Spinal cord (tissue), 10 donors: ENCODE measurements around the gene SRP68. TPM values are rescaled to one million over a fixed set of nuclear protein-coding genes. Genes with fewer than 3 reads are reported as not detected.
A peak's percentile ranks its signal among the peaks of the same experiment; 100 is the strongest.

Experiments
- DNase-seq, 6 donors: peaks; one replicate each; pipeline versions ENCODE4 v3.0.0 to v3.0.0-alpha.2; 2013 to 2015; ENCODE audit warnings: low spot score in 6 of 6, low read depth in 4 of 6
- H3K27ac ChIP-seq: one replicate; pipeline ENCODE4 v1.5.1; 2013; ENCODE audit warnings: low read depth, low read length, control low read depth
- H3K27me3 ChIP-seq: one replicate; pipeline ENCODE4 v1.6.1; 2013; ENCODE audit warnings: low read length; ENCODE audit not compliant: control insufficient read depth, insufficient read depth
- H3K36me3 ChIP-seq: one replicate; pipeline ENCODE4 v1.6.1; 2013; ENCODE audit warnings: low read length; ENCODE audit not compliant: control insufficient read depth, insufficient read depth
- H3K4me1 ChIP-seq: one replicate; pipeline ENCODE4 v1.6.1; 2013; ENCODE audit warnings: low read length; ENCODE audit not compliant: control insufficient read depth, insufficient read depth
- H3K4me3 ChIP-seq: one replicate; pipeline ENCODE4 v1.5.1; 2013; ENCODE audit warnings: low read depth, low read length, control low read depth
- H3K9me3 ChIP-seq: one replicate; pipeline ENCODE4 v1.6.1; 2013; ENCODE audit warnings: low read length; ENCODE audit not compliant: control insufficient read depth, insufficient read depth
- WGBS: methylation state at CpG from one replicate; pipeline ENCODE4 v1.1.5; 2013; ENCODE audit warnings: missing lambda C conversion rate; ENCODE audit not compliant: insufficient coverage; 5-methylcytosine and 5-hydroxymethylcytosine counted together
- polyA plus RNA-seq, 2 donors: library from polyadenylated mRNA; unstranded; fragments of 120-200 nt; gene quantifications; one replicate each; pipeline ENCODE4 v1.2.1, GENCODE V29; 2013; ENCODE audit not compliant: insufficient read length in 2 of 2
- total RNA-seq, 2 donors: library from RNA; depleted of rRNA in 1 of 2; stranded (reverse); fragments of 120-200 nt in 1 of 2; fragments of >200 nt in 1 of 2; gene quantifications; one replicate each; pipeline versions ENCODE4 v1.2.3 to v1.2.4, GENCODE V29; 2013 to 2014
- donor health status: healthy.

SRP68 gene
- total and polyA plus RNA-seq, 4 donors = 31.4 to 63.7 (median 51.1) TPM

GRCh38 chr17:76022973-76023899 is 49.1 kb downstream of the SRP68 start:
- no peak for DNase-seq
- Histone ChIP-seq H3K27ac (no peak overlapping the region), H3K27me3 (no peaks in the 10 kb centered on the region), H3K36me3 (no peaks in the 10 kb centered on the region), H3K9me3 (no peaks in the 10 kb centered on the region), H3K4me1 (no peaks in the 10 kb centered on the region), H3K4me3 (no peak overlapping the region)
- 88% methylated on average over 26 of the region's 28 CpGs for WGBS

DNA sequence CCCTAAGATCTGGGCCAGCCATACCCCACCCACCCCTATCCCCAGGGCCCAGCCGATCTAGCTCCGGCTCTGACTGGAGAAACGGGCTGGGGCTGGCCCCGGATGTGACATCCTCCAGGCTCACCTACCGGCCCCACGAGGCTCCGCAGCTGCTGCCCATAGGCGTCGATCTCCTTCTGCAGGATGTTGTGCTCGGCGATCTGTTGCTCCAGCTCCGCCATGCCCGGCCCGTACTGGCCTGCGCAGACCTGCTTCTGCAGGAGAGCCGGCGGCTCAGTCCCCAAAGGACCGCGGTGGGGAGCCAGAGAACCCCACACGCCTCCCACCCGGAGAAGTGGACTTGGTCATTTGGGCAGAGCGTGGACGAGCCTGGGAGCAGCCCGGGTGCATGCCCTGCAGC is 50.0 kb downstream of the SRP68 start:
- WGBS = 84% methylated on average over 24 of the region's 24 CpGs
- Histone ChIP-seq H3K27me3 (no peaks in the 10 kb centered on the region), H3K4me3 (no peak overlapping the region), H3K36me3 (peaks cover 3% of the 10 kb centered on the region), H3K9me3 (no peaks in the 10 kb centered on the region), H3K27ac (no peak overlapping the region), H3K4me1 (no peaks in the 10 kb centered on the region)
- DNase-seq = no peak

- 100% methylated on average over 1 of the region's 6 CpGs for WGBS
- H3K4me1 ChIP-seq = no peaks in the 10 kb centered on the region
- no peak for DNase-seq
- H3K4me3 ChIP-seq = no peak overlapping the region
- H3K9me3 ChIP-seq = no peaks in the 10 kb centered on the region
- no peak overlapping the region for H3K27ac ChIP-seq
- no peaks in the 10 kb centered on the region for H3K27me3 ChIP-seq
- peaks cover 3% of the 10 kb centered on the region for H3K36me3 ChIP-seq
These were observed 52.4 kb downstream of the SRP68 start for GRCh38 chr17:76019833-76020467.

GRCh38 chr17:76018801-76019200 is 53.5 kb downstream of the SRP68 start:
- 80% methylated on average over 12 of the region's 13 CpGs for WGBS
- no peak for DNase-seq
- Histone ChIP-seq H3K27me3 (no peaks in the 10 kb centered on the region), H3K27ac (no peak overlapping the region), H3K36me3 (peaks cover 3% of the 10 kb centered on the region), H3K9me3 (no peaks in the 10 kb centered on the region), H3K4me3 (no peak overlapping the region), H3K4me1 (peaks cover 10% of the 10 kb centered on the region)

GRCh38 chr17:76018340-76018680 is 54.0 kb downstream of the SRP68 start:
- peaks cover 10% of the 10 kb centered on the region for H3K4me1 ChIP-seq
- 78% methylated on average over 10 of the region's 11 CpGs for WGBS
- H3K4me3 ChIP-seq = no peak overlapping the region
- no peaks in the 10 kb centered on the region for H3K27me3 ChIP-seq
- DNase-seq = no peak
- no peaks in the 10 kb centered on the region for H3K9me3 ChIP-seq
- H3K27ac ChIP-seq = no peak overlapping the region
- H3K36me3 ChIP-seq = peaks cover 3% of the 10 kb centered on the region

- DNase-seq = no peak
- Histone ChIP-seq H3K27ac (no peak overlapping the region), H3K4me1 (peaks cover 10% of the 10 kb centered on the region), H3K9me3 (no peaks in the 10 kb centered on the region), H3K36me3 (peaks cover 3% of the 10 kb centered on the region), H3K27me3 (no peaks in the 10 kb centered on the region), H3K4me3 (no peak overlapping the region)
- 86% methylated on average over 19 of the region's 21 CpGs for WGBS
These were observed 54.6 kb downstream of the SRP68 start for GRCh38 chr17:76017481-76018339.

DNA sequence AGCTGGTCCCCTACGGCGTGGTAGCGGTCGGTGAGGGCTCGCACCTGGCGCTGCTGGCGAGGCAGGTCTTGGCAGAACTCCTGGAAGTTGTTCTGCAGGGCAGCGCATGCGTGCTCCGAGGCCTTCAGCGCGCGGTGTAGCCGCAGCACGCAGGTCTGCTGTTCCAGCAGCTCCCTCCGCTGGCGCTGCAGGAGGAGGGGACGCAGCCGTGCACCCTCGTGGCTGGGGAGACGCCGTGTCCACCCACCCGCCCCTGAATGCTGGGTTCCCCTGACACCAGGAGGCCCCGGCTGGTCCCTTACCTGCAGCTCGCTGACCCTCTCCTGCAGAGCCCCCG is 57.4 kb downstream of the SRP68 start:
- no peak for DNase-seq
- Histone ChIP-seq H3K4me3 (no peak overlapping the region), H3K27ac (no peak overlapping the region), H3K27me3 (no peaks in the 10 kb centered on the region), H3K4me1 (peaks cover 10% of the 10 kb centered on the region), H3K9me3 (no peaks in the 10 kb centered on the region), H3K36me3 (peaks cover 5% of the 10 kb centered on the region)
- 83% methylated on average over 26 of the region's 26 CpGs for WGBS

GRCh38 chr17:76014100-76014924 is 58.0 kb downstream of the SRP68 start:
- WGBS = 30% methylated on average over 19 of the region's 19 CpGs
- no peak overlapping the region for H3K27ac ChIP-seq
- H3K4me1 ChIP-seq = peaks cover 10% of the 10 kb centered on the region
- peaks cover 8% of the 10 kb centered on the region for H3K36me3 ChIP-seq
- no peaks in the 10 kb centered on the region for H3K9me3 ChIP-seq
- no peaks in the 10 kb centered on the region for H3K27me3 ChIP-seq
- H3K4me3 ChIP-seq = no peak overlapping the region
- DNase-seq = peak in 2 of 6 donors; percentile 79 to 81

DNA sequence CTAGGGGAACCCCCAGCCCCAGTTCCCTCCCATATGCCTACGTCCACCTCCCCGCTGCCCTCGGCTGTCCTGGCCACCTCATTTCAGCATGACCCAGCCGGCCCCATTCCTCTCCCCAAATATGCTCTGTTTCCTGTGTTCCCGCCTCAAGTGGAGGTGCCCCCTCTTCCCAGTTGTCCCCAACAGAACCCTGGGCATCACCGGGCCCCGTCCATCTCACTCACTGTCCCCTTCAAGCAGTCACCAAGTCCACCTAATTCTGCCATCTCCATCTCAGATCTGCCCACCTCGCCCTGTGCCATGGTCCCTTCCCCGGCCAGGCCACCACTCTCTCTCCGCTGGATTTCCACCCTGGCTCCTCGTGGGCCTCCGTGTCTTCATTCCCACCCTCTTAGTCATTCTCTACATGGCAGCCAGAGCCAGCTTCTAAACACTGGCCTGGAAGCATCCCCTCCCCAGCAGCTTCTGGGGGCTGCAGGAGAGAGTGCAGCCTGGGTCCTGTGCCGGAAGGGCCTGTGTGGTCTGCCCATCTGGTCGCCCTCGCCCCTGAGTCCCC is 58.9 kb downstream of the SRP68 start:
- WGBS = 88% methylated on average over 15 of the region's 15 CpGs
- no peak overlapping the region for H3K4me3 ChIP-seq
- H3K9me3 ChIP-seq = no peaks in the 10 kb centered on the region
- peaks cover 10% of the 10 kb centered on the region for H3K4me1 ChIP-seq
- DNase-seq = no peak
- H3K27ac ChIP-seq = no peak overlapping the region
- no peaks in the 10 kb centered on the region for H3K27me3 ChIP-seq
- peaks cover 16% of the 10 kb centered on the region for H3K36me3 ChIP-seq
